ENCODE data around the gene HSD17B12.

- TF ChIP-seq CTCF (IDR thresholded peaks at IDR 0.05): no peak
- no peak for TF ChIP-seq POLR2A (IDR thresholded peaks at IDR 0.05)
- TF ChIP-seq EP300 (IDR thresholded peaks at IDR 0.05): no peak
Measured at GRCh38 chr11:43638717-43639116, 41.8 kb upstream of the HSD17B12 start.

Measured in ovary (tissue), 3 donors.